NCI-H2029 treated with DMSO at 0.1 percent for 48 hours (cell line): ENCODE results near the gene GPR183.
A peak's percentile ranks its signal among the peaks of the same experiment; 100 is the strongest.

Experiments
- DNase-seq: peaks from one replicate; lab custom pipeline; 2025; lab: John Stamatoyannopoulos, UW

GPR183 gene

GRCh38 chr13:99339736-99340397 is 32.7 kb upstream of the GPR183 start:
- no peak for DNase-seq

GRCh38 chr13:99339230-99339721 is 32.1 kb upstream of the GPR183 start:
- DNase-seq = no peak

- no peak for DNase-seq
These were observed 28.4 kb upstream of the GPR183 start for GRCh38 chr13:99335603-99336002.

- DNase-seq = no peak
These were observed 27.9 kb upstream of the GPR183 start for GRCh38 chr13:99335087-99335486.

- no peak for DNase-seq
These were observed 27.0 kb upstream of the GPR183 start for GRCh38 chr13:99334221-99334620.

GRCh38 chr13:99332456-99332855 is 25.3 kb upstream of the GPR183 start:
- no peak for DNase-seq

GRCh38 chr13:99331881-99332293 is 24.7 kb upstream of the GPR183 start:
- peak; percentile 10 for DNase-seq

- DNase-seq = no peak
These were observed 23.7 kb upstream of the GPR183 start for GRCh38 chr13:99330942-99331341.

GRCh38 chr13:99329477-99329876 is 22.3 kb upstream of the GPR183 start:
- no peak for DNase-seq

GRCh38 chr13:99327761-99328160 is 20.6 kb upstream of the GPR183 start:
- DNase-seq = no peak

- no peak for DNase-seq
These were observed 19.9 kb upstream of the GPR183 start for GRCh38 chr13:99327126-99327525.

GRCh38 chr13:99326012-99326411 is 18.8 kb upstream of the GPR183 start:
- no peak for DNase-seq

- DNase-seq = no peak
These were observed 16.3 kb upstream of the GPR183 start for GRCh38 chr13:99323488-99323887.

GRCh38 chr13:99322297-99323103 is 15.3 kb upstream of the GPR183 start:
- no peak for DNase-seq

- no peak for DNase-seq
These were observed 14.5 kb upstream of the GPR183 start for GRCh38 chr13:99321709-99322108.

- no peak for DNase-seq
These were observed 13.7 kb upstream of the GPR183 start for GRCh38 chr13:99320693-99321481.

GRCh38 chr13:99316657-99317256 is 9.6 kb upstream of the GPR183 start:
- DNase-seq = peak; percentile 63

- no peak for DNase-seq
These were observed 9.0 kb upstream of the GPR183 start for GRCh38 chr13:99316224-99316623.

- no peak for DNase-seq
These were observed 8.0 kb upstream of the GPR183 start for GRCh38 chr13:99315186-99315585.

- DNase-seq = no peak
These were observed 7.5 kb upstream of the GPR183 start for GRCh38 chr13:99314640-99315176.

- no peak for DNase-seq
These were observed 6.7 kb upstream of the GPR183 start for GRCh38 chr13:99313941-99314340.

- no peak for DNase-seq
These were observed 6.3 kb upstream of the GPR183 start for GRCh38 chr13:99313501-99313900.
